Mucosa of rectum (tissue), 2 donors: Measurements from ENCODE around the gene PUS7.
A peak's percentile ranks its signal among the peaks of the same experiment; 100 is the strongest.
"Not testable (repeated sequence)": the region's sequence is repeated elsewhere in the genome, so short reads cannot be mapped to it uniquely, and the experiment has no call there.

Source experiments
- H3K27ac ChIP-seq, 2 donors: one replicate each; pipeline ENCODE4 v1.7.0; 2013; ENCODE audit warnings: inconsistent platforms in 2 of 2, low read depth in 2 of 2, low read length in 2 of 2
- H3K27me3 ChIP-seq, 2 donors: one replicate each; pipeline ENCODE4 v1.7.0; 2013; ENCODE audit warnings: low read length in 2 of 2; ENCODE audit not compliant: control insufficient read depth in 2 of 2, insufficient read depth in 2 of 2
- H3K36me3 ChIP-seq, 2 donors: one replicate each; pipeline ENCODE4 v1.7.0; 2013; ENCODE audit warnings: low read length in 2 of 2; ENCODE audit not compliant: control insufficient read depth in 2 of 2, insufficient read depth in 2 of 2
- H3K4me1 ChIP-seq, 2 donors: one replicate each; pipeline ENCODE4 v1.7.0; 2013; ENCODE audit warnings: low read length in 2 of 2, mild to moderate bottlenecking in 1 of 2; ENCODE audit not compliant: control insufficient read depth in 2 of 2, insufficient read depth in 2 of 2
- H3K4me3 ChIP-seq, 2 donors: one replicate each; pipeline ENCODE4 v1.7.0; 2013; ENCODE audit warnings: low read length in 2 of 2
- H3K9ac ChIP-seq, 2 donors: one replicate each; pipeline ENCODE4 v1.7.0; 2013; ENCODE audit warnings: low read length in 2 of 2, low read depth in 1 of 2, mild to moderate bottlenecking in 1 of 2
- H3K9me3 ChIP-seq, 2 donors: one replicate each; pipeline ENCODE4 v1.7.0; 2013; ENCODE audit warnings: low read length in 2 of 2; ENCODE audit not compliant: control insufficient read depth in 2 of 2
- donor health status: healthy.
- donor health status: Normal muscosa, but diverticular disease.

PUS7 gene

GRCh38 chr7:105530126-105530525, 8.1 kb upstream of the PUS7 start:
- H3K9me3 ChIP-seq = no peaks in the 10 kb centered on the region
- no peaks in the 10 kb centered on the region for H3K27me3 ChIP-seq
- no peaks in the 10 kb centered on the region for H3K36me3 ChIP-seq
- H3K4me3 ChIP-seq = no peak overlapping the region
- H3K9ac ChIP-seq = no peak overlapping the region
- no peak overlapping the region for H3K27ac ChIP-seq
- peaks cover 11 to 14% of the 10 kb centered on the region in 2 donors for H3K4me1 ChIP-seq

- H3K9me3 ChIP-seq, H3K27me3 ChIP-seq, H3K27ac ChIP-seq, H3K4me1 ChIP-seq, H3K9ac ChIP-seq, H3K4me3 ChIP-seq, H3K36me3 ChIP-seq: not testable (repeated sequence)
These were observed 5.7 kb upstream of the PUS7 start for GRCh38 chr7:105527737-105528136.

GRCh38 chr7:105524840-105525239, 2.8 kb upstream of the PUS7 start:
- Histone ChIP-seq H3K27me3 (no peaks in the 10 kb centered on the region), H3K4me3 (no peak overlapping the region), H3K4me1 (peaks cover 12% of the 10 kb centered on the region in 2 donors), H3K9me3 (no peaks in the 10 kb centered on the region), H3K9ac (no peak overlapping the region), H3K36me3 (no peaks in the 10 kb centered on the region), H3K27ac (no peak overlapping the region)

GRCh38 chr7:105524423-105524822, 2.4 kb upstream of the PUS7 start:
- H3K27ac ChIP-seq, H3K9me3 ChIP-seq, H3K36me3 ChIP-seq, H3K4me3 ChIP-seq, H3K27me3 ChIP-seq, H3K9ac ChIP-seq: not testable (repeated sequence)
- H3K4me1 ChIP-seq = peaks cover 12% of the 10 kb centered on the region in 2 donors

GRCh38 chr7:105521027-105521716, 899 bp downstream of the PUS7 start:
- H3K36me3 ChIP-seq = peaks cover 0 to 3% of the 10 kb centered on the region in 2 donors

GRCh38 chr7:105520620-105521019, 1.5 kb downstream of the PUS7 start:
- not testable (repeated sequence) for H3K9me3 ChIP-seq, H3K36me3 ChIP-seq, H3K27me3 ChIP-seq, H3K9ac ChIP-seq, H3K27ac ChIP-seq
- Histone ChIP-seq H3K4me3 (peak overlapping the region in 1 of 2 donors; percentile 67), H3K4me1 (peaks cover 12% of the 10 kb centered on the region in 2 donors)

More at GRCh38 chr7:105521027-105521716, 899 bp downstream of the PUS7 start:
- H3K4me3 ChIP-seq = peak overlapping the region; percentile 67 to 85
- H3K4me1 ChIP-seq = peaks cover 12% of the 10 kb centered on the region in 2 donors
- H3K9me3 ChIP-seq = no peaks in the 10 kb centered on the region
- peak overlapping the region; percentile 27 to 75 for H3K9ac ChIP-seq
- H3K27ac ChIP-seq = peak overlapping the region; percentile 74 to 81
- H3K27me3 ChIP-seq = no peaks in the 10 kb centered on the region

GRCh38 chr7:105519353-105519752, 2.7 kb downstream of the PUS7 start:
- Histone ChIP-seq H3K9me3 (no peaks in the 10 kb centered on the region), H3K27ac (no peak overlapping the region), H3K4me1 (peaks cover 12% of the 10 kb centered on the region in 2 donors), H3K27me3 (no peaks in the 10 kb centered on the region), H3K4me3 (no peak overlapping the region), H3K9ac (no peak overlapping the region), H3K36me3 (peaks cover 0 to 3% of the 10 kb centered on the region in 2 donors)

- H3K4me3 ChIP-seq, H3K27me3 ChIP-seq, H3K27ac ChIP-seq, H3K4me1 ChIP-seq, H3K36me3 ChIP-seq, H3K9me3 ChIP-seq, H3K9ac ChIP-seq: not testable (repeated sequence)
These were observed 6.5 kb downstream of the PUS7 start for GRCh38 chr7:105515610-105516009.

GRCh38 chr7:105512926-105513526, 9.0 kb downstream of the PUS7 start:
- no peaks in the 10 kb centered on the region for H3K27me3 ChIP-seq
- H3K36me3 ChIP-seq = peaks cover 0 to 2% of the 10 kb centered on the region in 2 donors
- H3K9ac ChIP-seq = no peak overlapping the region
- no peak overlapping the region for H3K27ac ChIP-seq
- H3K4me3 ChIP-seq = no peak overlapping the region
- no peaks in the 10 kb centered on the region for H3K4me1 ChIP-seq
- no peaks in the 10 kb centered on the region for H3K9me3 ChIP-seq

GRCh38 chr7:105512415-105512814, 9.7 kb downstream of the PUS7 start:
- no peak overlapping the region for H3K4me3 ChIP-seq
- no peaks in the 10 kb centered on the region for H3K4me1 ChIP-seq
- no peaks in the 10 kb centered on the region for H3K27me3 ChIP-seq
- H3K9me3 ChIP-seq = no peaks in the 10 kb centered on the region
- no peak overlapping the region for H3K27ac ChIP-seq
- no peak overlapping the region for H3K9ac ChIP-seq
- peaks cover 0 to 3% of the 10 kb centered on the region in 2 donors for H3K36me3 ChIP-seq
